Endothelial cell of umbilical vein (primary cell): Measurements from ENCODE around the gene SERPINA1. TPM values are rescaled to one million over a fixed set of nuclear protein-coding genes. Genes with fewer than 3 reads are reported as not detected.

ENCODE experiments used
- BruUV-seq: library from RNA; stranded (reverse); fragments of 400-500 nt; replicated peaks from 2 replicates; lab custom pipeline; 2021; lab: Mats Ljungman, UMichigan
- CTCF ChIA-PET: fragments of 300-600, 350-600 bp; sonication (Branson Sonifier 250); formaldehyde crosslinking; loops from one replicate; lab custom pipeline; 2021; ENCODE audit warnings: antibody characterized with exemption, inconsistent platforms; lab: Charles Lee
- POLR2A ChIA-PET: fragments of 300-600, 350-600 bp; sonication (Branson Sonifier 250); formaldehyde crosslinking; loops from one replicate; lab custom pipeline; 2021; ENCODE audit warnings: antibody characterized with exemption, inconsistent platforms; lab: Charles Lee
- DNase-seq: peaks from one replicate; pipeline ENCODE4 v3.0.0-alpha.2; 2011; ENCODE audit warnings: low read depth, low spot score
- FAIRE-seq: peaks from 2 replicates; lab custom pipeline; 2011; peaks lifted over from hg19 to GRCh38; lab: Jason Lieb, UNC
- H2AFZ ChIP-seq: 2 replicates; pipeline ENCODE4 v1.6.0; 2012; ENCODE audit warnings: low read depth, low read length, control low read depth, inconsistent platforms
- H3K27ac ChIP-seq: 2 replicates; pipeline ENCODE4 v1.5.1; 2011; ENCODE audit warnings: low read depth, mild to moderate bottlenecking, control low read depth, low read length, moderate library complexity; ENCODE audit not compliant: insufficient read depth
- H3K27me3 ChIP-seq, 2 experiments: 2 replicates each; pipeline versions ENCODE4 v1.6.0 to v1.6.1; 2011; ENCODE audit warnings: low read length in 2 of 2, mixed read lengths in 1 of 2; ENCODE audit not compliant: control insufficient read depth in 2 of 2, insufficient read depth in 2 of 2
- H3K36me3 ChIP-seq, 2 experiments: 2 replicates in 1 of 2; 3 replicates in 1 of 2; pipeline ENCODE4 v1.5.1; 2011; ENCODE audit warnings: low read length in 2 of 2, mild to moderate bottlenecking in 1 of 2, moderate library complexity in 1 of 2; ENCODE audit not compliant: control insufficient read depth in 2 of 2, insufficient read depth in 2 of 2; ENCODE audit errors: extremely low read depth in 1 of 2
- H3K4me1 ChIP-seq: 3 replicates; pipeline ENCODE4 v1.5.1; 2011; ENCODE audit warnings: mild to moderate bottlenecking, low read length; ENCODE audit not compliant: control insufficient read depth, insufficient read depth; ENCODE audit errors: extremely low read depth
- H3K4me2 ChIP-seq: 2 replicates; pipeline ENCODE4 v1.6.1; 2011; ENCODE audit warnings: low read length, control low read depth, mixed read lengths; ENCODE audit not compliant: insufficient read depth
- H3K4me3 ChIP-seq, 3 experiments: fragments of 200-600 bp in 1 of 3; sonication (generic), shearing (Covaris generic) in 1 of 3; replicated peaks in 1 of 3; 2 replicates each; pipeline ENCODE4 v1.5.1; 2011 to 2016; ENCODE audit warnings: control low read depth in 3 of 3, low read length in 3 of 3, mild to moderate bottlenecking in 2 of 3, inconsistent platforms in 1 of 3, low read depth in 1 of 3, moderate library complexity in 1 of 3; ENCODE audit not compliant: insufficient read depth in 1 of 3
- H3K79me2 ChIP-seq: 2 replicates; pipeline ENCODE4 v1.6.0; 2012; ENCODE audit warnings: low read length, inconsistent platforms; ENCODE audit not compliant: control insufficient read depth, insufficient read depth
- H3K9ac ChIP-seq: replicated peaks from 2 replicates; pipeline ENCODE3; 2011; ENCODE audit warnings: low read length, control low read depth; ENCODE audit not compliant: insufficient read depth; ENCODE audit errors: extremely low read depth
- H3K9me1 ChIP-seq: replicated peaks from 3 replicates; pipeline ENCODE4 v1.6.0; 2011; ENCODE audit warnings: mild to moderate bottlenecking, low read length; ENCODE audit not compliant: control insufficient read depth, insufficient read depth; ENCODE audit errors: extremely low read depth
- H3K9me3 ChIP-seq: replicated peaks from 2 replicates; pipeline ENCODE4 v1.5.1; 2012; ENCODE audit warnings: low read length, inconsistent platforms; ENCODE audit not compliant: control insufficient read depth, insufficient read depth
- H4K20me1 ChIP-seq: replicated peaks from 2 replicates; pipeline ENCODE3; 2011; ENCODE audit warnings: mild to moderate bottlenecking, low read length; ENCODE audit not compliant: control insufficient read depth, insufficient read depth; ENCODE audit errors: extremely low read depth
- EZH2 ChIP-seq: IDR thresholded peaks from 2 replicates; pipeline ENCODE4 v1.6.1; 2012; ENCODE audit warnings: borderline replicate concordance, low read depth, mild to moderate bottlenecking, moderate library complexity, low read length, inconsistent platforms; ENCODE audit not compliant: severe bottlenecking
- FOS ChIP-seq: IDR thresholded peaks from 2 replicates; pipeline ENCODE4 v1.6.1; 2011; ENCODE audit warnings: mild to moderate bottlenecking, low read length, moderate library complexity, borderline replicate concordance; ENCODE audit not compliant: insufficient read depth
- GATA2 ChIP-seq: IDR thresholded peaks from 2 replicates; pipeline ENCODE4 v1.7.0; 2011; ENCODE audit warnings: low read depth, mild to moderate bottlenecking, moderate library complexity, mixed read lengths, low read length; ENCODE audit not compliant: insufficient read length, insufficient read depth
- JUN ChIP-seq: IDR thresholded peaks from 2 replicates; pipeline ENCODE4 v1.6.1; 2011; ENCODE audit warnings: borderline replicate concordance, low read depth; ENCODE audit not compliant: insufficient read length, insufficient read depth
- MAX ChIP-seq: IDR thresholded peaks from 2 replicates; pipeline ENCODE4 v1.6.1; 2011; ENCODE audit not compliant: insufficient read depth, insufficient read length
- MYC ChIP-seq: IDR thresholded peaks from one replicate; pipeline ENCODE4 v1.6.1; 2011; ENCODE audit warnings: mild to moderate bottlenecking, low read depth, low read length
- POLR2A ChIP-seq: IDR thresholded peaks from 2 replicates; pipeline ENCODE4 v1.6.1; 2012; ENCODE audit warnings: low read depth, mild to moderate bottlenecking, control low read depth, low read length
- POLR2AphosphoS5 ChIP-seq: IDR thresholded peaks from 2 replicates; pipeline ENCODE4 v1.6.1; 2012; ENCODE audit warnings: low read depth, mild to moderate bottlenecking, control low read depth, low read length, moderate library complexity; ENCODE audit not compliant: insufficient read depth
- dilution Hi-C: fragments of 300-500 bp; cut with MboI; formaldehyde crosslinking; loops from one replicate; pipeline ENCODE4 v1.15.0; 2019; ENCODE audit warnings: low sequenced_read_pairs; ENCODE audit not compliant: extremely low pct_ligation_motif_present
- intact Hi-C: fragments of 100-400 bp; cut with micrococcal nuclease; formaldehyde crosslinking; loops from one replicate; pipeline ENCODE4 v1.10.0; 2022
- polyA plus RNA-seq, 4 experiments: library from polyadenylated mRNA; depleted of rRNA in 3 of 4; stranded (reverse) in 3 of 4; unstranded in 1 of 4; fragments of >200 nt; gene quantifications; 2 replicates each; pipeline versions ENCODE4 v1.2.1 to v1.2.3, GENCODE V29; 2011 to 2012; ENCODE audit warnings: missing spikeins in 1 of 4
- total RNA-seq: library from RNA; stranded (reverse); gene quantifications from 2 replicates; pipeline ENCODE4 v1.2.3, GENCODE V29; 2021

SERPINA1 gene
- total and polyA plus RNA-seq, 2 donors (not counting 3 experiments of a cell fraction or from before 2014, with no cell fraction given): not detected

DNA sequence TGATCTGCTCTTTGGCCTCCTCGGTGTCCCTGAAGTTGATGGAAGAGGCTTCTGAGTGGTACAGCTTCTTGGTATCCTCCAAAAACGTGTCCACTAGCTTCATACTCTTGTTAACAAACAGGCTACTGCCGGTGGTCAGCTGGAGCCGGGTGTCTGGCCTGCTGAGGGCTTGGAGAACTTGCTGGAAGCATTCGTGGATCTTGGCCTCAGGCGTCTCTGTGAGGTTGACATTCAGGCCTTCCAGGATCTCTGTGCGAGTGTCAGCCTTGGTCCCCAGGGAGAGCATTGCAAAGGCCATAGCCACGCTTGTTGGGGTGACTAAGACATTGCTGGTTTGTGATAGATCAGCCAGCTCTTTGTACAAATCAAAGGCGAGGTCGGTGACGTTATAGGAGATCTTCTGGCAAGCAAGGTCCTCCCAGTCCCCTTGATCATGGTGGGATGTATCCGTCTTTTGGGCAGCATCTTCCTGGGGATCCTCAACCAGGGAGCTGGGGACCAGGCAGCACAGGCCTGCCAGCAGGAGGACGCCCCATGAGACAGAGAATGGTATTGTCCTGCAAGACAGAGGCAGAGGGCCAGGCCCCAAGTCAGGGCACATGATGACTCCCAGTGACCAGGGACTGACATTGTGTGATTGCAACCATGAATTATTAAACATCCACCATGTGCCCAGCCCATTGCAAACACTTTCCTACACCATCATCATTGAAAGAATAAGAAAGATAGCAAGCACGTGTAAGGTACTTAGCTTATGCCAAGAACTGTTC, 22.1 kb downstream of the SERPINA1 start, which contains the start of gene SERPINA2:
TSS of gene SERPINA2 (minus strand) at position 553 of the 770 bp plus-strand sequence.
- H3K9me3 ChIP-seq: no peaks in the 10 kb centered on the region
- no peaks in the 10 kb centered on the region for H3K9me1 ChIP-seq
- H4K20me1 ChIP-seq: no peaks in the 10 kb centered on the region
- no peak within 1 kb of the TSS for H3K27ac ChIP-seq
- H3K79me2 ChIP-seq: no peaks in the 10 kb centered on the region
- TF ChIP-seq MYC (no peak), EZH2 (no peak), POLR2AphosphoS5 (no peak), POLR2A (no peak), FOS (no peak), MAX (no peak), JUN (no peak), GATA2 (no peak)
- no peaks in the 10 kb centered on the region for H3K4me1 ChIP-seq
- no peak within 1 kb of the TSS for H3K4me3 ChIP-seq
- no TSS peak for BruUV-seq
- H2AFZ ChIP-seq: no peak within 1 kb of the TSS
- no peak within 1 kb of the TSS for H3K4me2 ChIP-seq
- ChIA-PET CTCF (no interaction called here), POLR2A (no interaction called here)
- no peak within 1 kb of the TSS for H3K9ac ChIP-seq
- no peak for FAIRE-seq
- H3K27me3 ChIP-seq: no peaks in the 10 kb centered on the region
- no peaks in the 10 kb centered on the region for H3K36me3 ChIP-seq
- DNase-seq: no peak
- intact Hi-C loops: no loop called here
- dilution Hi-C loops: no loop called here
